Activated CD8-positive, alpha-beta memory T cell treated with anti-CD3 and anti-CD28 coated beads, Interleukin-2, amount 50 U/mL, for 4 hours (primary cell): ENCODE results near the gene POLA1.

ENCODE experiments used
- DNase-seq: peaks from one replicate; pipeline ENCODE4 v3.0.0-alpha.2; 2020

Gene POLA1

GRCh38 chrX:25012433-25012735, 318.7 kb downstream of the POLA1 start:
- no peak for DNase-seq

- DNase-seq, result no peak
Measured at GRCh38 chrX:25012793-25013631, 319.3 kb downstream of the POLA1 start.

GRCh38 chrX:25013632-25014365, 320.1 kb downstream of the POLA1 start:
- DNase-seq, result no peak

- DNase-seq, result no peak
Measured at GRCh38 chrX:25014366-25014838, 320.7 kb downstream of the POLA1 start.

- no peak for DNase-seq
Measured at GRCh38 chrX:25015486-25016360, 322.0 kb downstream of the POLA1 start, which contains the start of gene ARX. TSS of gene ARX (minus strand) at chrX:25015965. CDS start at chrX:25015737, 228 bp downstream.

GRCh38 chrX:25016361-25016671, 322.6 kb downstream of the POLA1 start:
- DNase-seq, result no peak

GRCh38 chrX:25016938-25017598, 323.4 kb downstream of the POLA1 start:
- DNase-seq, result no peak

- DNase-seq, result no peak
Measured at GRCh38 chrX:25017667-25018247, 324.0 kb downstream of the POLA1 start.

GRCh38 chrX:25018682-25019081, 325.0 kb downstream of the POLA1 start:
- no peak for DNase-seq

- no peak for DNase-seq
Measured at GRCh38 chrX:25019707-25020390, 326.1 kb downstream of the POLA1 start.

- DNase-seq, result no peak
Measured at GRCh38 chrX:25020391-25020904, 326.7 kb downstream of the POLA1 start.

- DNase-seq, result no peak
Measured at GRCh38 chrX:25020905-25021449, 327.3 kb downstream of the POLA1 start.

GRCh38 chrX:25022499-25023325, 329.0 kb downstream of the POLA1 start:
- DNase-seq, result no peak

GRCh38 chrX:25023908-25024307, 330.2 kb downstream of the POLA1 start:
- no peak for DNase-seq

GRCh38 chrX:25025615-25026014, 331.9 kb downstream of the POLA1 start:
- DNase-seq, result no peak

- no peak for DNase-seq
Measured at GRCh38 chrX:25026576-25026975, 332.9 kb downstream of the POLA1 start.

GRCh38 chrX:25028726-25029125, 335.0 kb downstream of the POLA1 start:
- no peak for DNase-seq

- no peak for DNase-seq
Measured at GRCh38 chrX:25029288-25029825, 335.6 kb downstream of the POLA1 start.

GRCh38 chrX:25034889-25035288, 341.2 kb downstream of the POLA1 start:
- DNase-seq, result no peak

GRCh38 chrX:25039036-25039435, 345.3 kb downstream of the POLA1 start:
- DNase-seq, result no peak
